SK-N-SH treated with all-trans-retinoic acid at 6 μM for 48 hours (cell line): Measurements from ENCODE around the gene CDH4.

ENCODE experiments used
- ATAC-seq: fragments of 200-7000 bp; cut with Tn5 transposase; 3 replicates; pipeline ENCODE4 v1.9.1; 2020; ENCODE audit warnings: mild to moderate bottlenecking, moderate library complexity
- ARNTL ChIP-seq: fragments of 450-650 bp; formaldehyde crosslinking; IDR thresholded peaks from 2 replicates; pipeline ENCODE4 v1.5.0; 2020; ENCODE audit warnings: low read depth, mild to moderate bottlenecking, moderate library complexity, borderline replicate concordance
- BACH2 ChIP-seq: fragments of 250-450 bp; sonication (Bioruptor Pico); IDR thresholded peaks from 2 replicates; pipeline ENCODE4 v1.9.0; 2021; ENCODE audit warnings: mild to moderate bottlenecking, borderline replicate concordance
- CSDC2 ChIP-seq: fragments of 250-450 bp; sonication (Bioruptor Pico); IDR thresholded peaks from 2 replicates; pipeline ENCODE4 v1.5.0; 2020; ENCODE audit warnings: mild to moderate bottlenecking, moderate library complexity
- ESRRG ChIP-seq: fragments of 250-450 bp; sonication (Bioruptor Pico); IDR thresholded peaks from 2 replicates; pipeline ENCODE4 v1.6.1; 2021; ENCODE audit warnings: mild to moderate bottlenecking
- GLIS3 ChIP-seq: fragments of 250-450 bp; sonication (Bioruptor Pico); IDR thresholded peaks from 2 replicates; pipeline ENCODE4 v1.5.0; 2020; ENCODE audit warnings: mild to moderate bottlenecking, moderate library complexity
- ISL1 ChIP-seq: fragments of 250-450 bp; sonication (Bioruptor Pico); IDR thresholded peaks from 2 replicates; pipeline ENCODE4 v2.1.2; 2022; ENCODE audit warnings: mild to moderate bottlenecking, moderate library complexity
- OSR1 ChIP-seq: fragments of 250-450 bp; sonication (Bioruptor Pico); IDR thresholded peaks from 2 replicates; pipeline ENCODE4 v1.8.0; 2022; ENCODE audit warnings: moderate library complexity, mild to moderate bottlenecking, inconsistent platforms
- PPARA ChIP-seq: fragments of 250-450 bp; sonication (Bioruptor Pico); IDR thresholded peaks from 2 replicates; pipeline ENCODE4 v1.5.0; 2020; ENCODE audit warnings: mild to moderate bottlenecking, borderline replicate concordance
- RARB ChIP-seq: fragments of 250-450 bp; sonication (Bioruptor Pico); IDR thresholded peaks from 2 replicates; pipeline ENCODE4 v1.8.0; 2021; ENCODE audit warnings: mild to moderate bottlenecking, moderate library complexity
- SNAI2 ChIP-seq: fragments of 250-450 bp; sonication (Bioruptor Pico); IDR thresholded peaks from 2 replicates; pipeline ENCODE4 v1.5.0; 2020; ENCODE audit warnings: mild to moderate bottlenecking, moderate library complexity
- TOX ChIP-seq: fragments of 250-450 bp; sonication (Bioruptor Pico); IDR thresholded peaks from 2 replicates; pipeline ENCODE4 v1.8.0; 2021; ENCODE audit warnings: mild to moderate bottlenecking, moderate library complexity, borderline replicate concordance
- ZC3H10 ChIP-seq: fragments of 250-450 bp; sonication (Bioruptor Pico); IDR thresholded peaks from 2 replicates; pipeline ENCODE4 v1.5.1; 2021; ENCODE audit warnings: mild to moderate bottlenecking, moderate library complexity
- ZFP3 ChIP-seq: fragments of 250-450 bp; sonication (Bioruptor Pico); IDR thresholded peaks from 2 replicates; pipeline ENCODE4 v1.5.0; 2020; ENCODE audit warnings: mild to moderate bottlenecking, moderate library complexity
- ZFP30 ChIP-seq: fragments of 450-650 bp; formaldehyde crosslinking; IDR thresholded peaks from 2 replicates; pipeline ENCODE4 v1.5.0; 2022; ENCODE audit warnings: mild to moderate bottlenecking, moderate library complexity
- ZNF565 ChIP-seq: fragments of 450-650 bp; formaldehyde crosslinking; conservative IDR thresholded peaks from 2 replicates; pipeline ENCODE4 v1.5.0; 2020; ENCODE audit warnings: low read depth, mild to moderate bottlenecking, moderate library complexity
- ZNF70 ChIP-seq: fragments of 450-650 bp; formaldehyde crosslinking; IDR thresholded peaks from 2 replicates; pipeline ENCODE4 v1.5.0; 2020; ENCODE audit warnings: mild to moderate bottlenecking, moderate library complexity
- ZNF8 ChIP-seq: fragments of 450-650 bp; formaldehyde crosslinking; IDR thresholded peaks from 2 replicates; pipeline ENCODE4 v1.5.0; 2020; ENCODE audit warnings: mild to moderate bottlenecking, moderate library complexity
- TF ChIP-seq, protein P1 (sequence below): fragments of 250-450 bp; sonication (Bioruptor Pico); IDR thresholded peaks from 2 replicates; pipeline ENCODE4 v1.8.0; 2020; ENCODE audit warnings: mild to moderate bottlenecking, moderate library complexity, borderline replicate concordance
- TF ChIP-seq, protein P2 (sequence below): fragments of 250-450 bp; sonication (Bioruptor Pico); IDR thresholded peaks from 2 replicates; pipeline ENCODE4 v1.8.0; 2021; ENCODE audit warnings: low read depth, mild to moderate bottlenecking, moderate library complexity, borderline replicate concordance
- TF ChIP-seq, protein P3 (sequence below): fragments of 250-450 bp; sonication (Bioruptor Pico); IDR thresholded peaks from 2 replicates; pipeline ENCODE4 v1.5.0; 2020; ENCODE audit warnings: mild to moderate bottlenecking, moderate library complexity
- TF ChIP-seq, protein P4 (sequence below): fragments of 250-450 bp; sonication (Bioruptor Pico); IDR thresholded peaks from 2 replicates; pipeline ENCODE4 v1.5.1; 2020; ENCODE audit warnings: low read depth, mild to moderate bottlenecking, moderate library complexity

Gene CDH4

DNA sequence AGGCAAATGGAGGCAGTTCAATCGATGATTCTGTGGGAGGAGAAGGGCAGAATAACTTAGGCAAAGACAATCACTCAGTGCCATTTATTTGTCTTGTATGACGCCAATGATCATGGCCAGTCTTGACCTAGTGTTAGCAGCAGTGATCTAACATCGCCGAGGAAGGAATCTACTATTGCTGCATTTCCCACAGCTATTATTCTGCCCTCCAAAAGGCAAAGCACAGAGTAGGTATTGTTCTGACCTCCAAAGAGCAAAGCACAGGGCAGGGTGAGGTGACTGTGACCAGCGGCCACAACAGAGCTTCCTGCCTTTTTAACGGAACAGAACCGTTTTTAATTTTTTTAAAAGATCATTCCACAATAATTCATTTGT, 235.9 kb downstream of the CDH4 start:
- TF ChIP-seq BACH2 (CRISPR knock-in tag) (no peak), ESRRG (CRISPR knock-in tag) (no peak)
- ATAC-seq: no peak

DNA sequence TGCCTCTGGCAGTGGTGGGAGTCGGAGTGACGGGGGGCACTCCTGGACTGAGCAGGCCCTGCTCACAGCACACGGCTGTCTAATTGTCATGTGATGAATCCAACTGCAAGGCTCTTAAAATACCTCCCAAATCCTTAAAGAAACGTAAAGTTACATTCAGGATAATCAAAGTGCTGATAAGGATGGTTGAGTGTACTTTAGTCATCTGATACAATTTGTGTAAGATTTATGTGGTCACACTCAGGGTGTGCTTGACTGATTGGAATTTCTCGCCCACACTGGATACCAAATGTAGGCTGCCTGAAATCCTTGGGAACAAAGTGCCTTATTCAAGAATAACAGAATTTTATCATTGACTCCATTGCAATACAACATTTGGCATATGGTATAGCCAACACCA, 238.7 kb downstream of the CDH4 start:
- TF ChIP-seq ZNF8 (no peak), ISL1 (CRISPR knock-in tag) (no peak), RARB (no peak), BACH2 (CRISPR knock-in tag) (no peak), ZFP3 (CRISPR knock-in tag) (no peak), ESRRG (CRISPR knock-in tag) (no peak), TOX (CRISPR knock-in tag) (no peak), OSR1 (CRISPR knock-in tag) (no peak), PPARA (CRISPR knock-in tag) (no peak), CSDC2 (no peak), ARNTL (CRISPR knock-in tag) (no peak), ZNF70 (CRISPR knock-in tag) (no peak), SNAI2 (CRISPR knock-in tag) (no peak), ZC3H10 (CRISPR knock-in tag) (no peak), ZFP30 (no peak), ZNF565 (CRISPR knock-in tag) (no peak)
- TF ChIP-seq, protein P1, sequence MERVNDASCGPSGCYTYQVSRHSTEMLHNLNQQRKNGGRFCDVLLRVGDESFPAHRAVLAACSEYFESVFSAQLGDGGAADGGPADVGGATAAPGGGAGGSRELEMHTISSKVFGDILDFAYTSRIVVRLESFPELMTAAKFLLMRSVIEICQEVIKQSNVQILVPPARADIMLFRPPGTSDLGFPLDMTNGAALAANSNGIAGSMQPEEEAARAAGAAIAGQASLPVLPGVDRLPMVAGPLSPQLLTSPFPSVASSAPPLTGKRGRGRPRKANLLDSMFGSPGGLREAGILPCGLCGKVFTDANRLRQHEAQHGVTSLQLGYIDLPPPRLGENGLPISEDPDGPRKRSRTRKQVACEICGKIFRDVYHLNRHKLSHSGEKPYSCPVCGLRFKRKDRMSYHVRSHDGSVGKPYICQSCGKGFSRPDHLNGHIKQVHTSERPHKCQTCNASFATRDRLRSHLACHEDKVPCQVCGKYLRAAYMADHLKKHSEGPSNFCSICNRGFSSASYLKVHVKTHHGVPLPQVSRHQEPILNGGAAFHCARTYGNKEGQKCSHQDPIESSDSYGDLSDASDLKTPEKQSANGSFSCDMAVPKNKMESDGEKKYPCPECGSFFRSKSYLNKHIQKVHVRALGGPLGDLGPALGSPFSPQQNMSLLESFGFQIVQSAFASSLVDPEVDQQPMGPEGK (CRISPR knock-in tag): no peak
- TF ChIP-seq, protein P2, sequence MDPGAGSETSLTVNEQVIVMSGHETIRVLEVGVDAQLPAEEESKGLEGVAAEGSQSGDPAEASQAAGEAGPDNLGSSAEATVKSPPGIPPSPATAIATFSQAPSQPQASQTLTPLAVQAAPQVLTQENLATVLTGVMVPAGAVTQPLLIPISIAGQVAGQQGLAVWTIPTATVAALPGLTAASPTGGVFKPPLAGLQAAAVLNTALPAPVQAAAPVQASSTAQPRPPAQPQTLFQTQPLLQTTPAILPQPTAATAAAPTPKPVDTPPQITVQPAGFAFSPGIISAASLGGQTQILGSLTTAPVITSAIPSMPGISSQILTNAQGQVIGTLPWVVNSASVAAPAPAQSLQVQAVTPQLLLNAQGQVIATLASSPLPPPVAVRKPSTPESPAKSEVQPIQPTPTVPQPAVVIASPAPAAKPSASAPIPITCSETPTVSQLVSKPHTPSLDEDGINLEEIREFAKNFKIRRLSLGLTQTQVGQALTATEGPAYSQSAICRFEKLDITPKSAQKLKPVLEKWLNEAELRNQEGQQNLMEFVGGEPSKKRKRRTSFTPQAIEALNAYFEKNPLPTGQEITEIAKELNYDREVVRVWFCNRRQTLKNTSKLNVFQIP: no peak
- no peak for ATAC-seq

DNA sequence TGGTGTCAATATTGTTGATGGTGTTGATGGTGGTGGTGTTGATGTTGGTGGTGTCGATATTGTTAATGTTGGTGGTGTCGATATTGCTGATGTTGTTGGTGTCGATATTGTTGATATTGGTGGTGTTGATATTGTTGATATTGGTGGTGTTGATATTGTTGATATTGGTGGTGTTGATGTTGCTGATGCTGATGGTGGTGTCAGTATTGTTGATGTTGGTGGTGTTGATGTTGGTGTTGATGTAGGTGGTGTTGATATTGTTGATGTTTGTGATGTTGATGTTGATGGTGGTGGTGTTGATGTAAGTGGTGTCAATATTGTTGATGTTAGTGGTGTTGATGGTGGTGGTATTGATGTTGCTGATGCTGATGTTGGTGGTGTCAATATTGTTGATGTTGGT, 240.0 kb downstream of the CDH4 start:
- no peak for TF ChIP-seq ZC3H10 (CRISPR knock-in tag)
- no peak for TF ChIP-seq ARNTL (CRISPR knock-in tag)
- no peak for TF ChIP-seq TOX (CRISPR knock-in tag)
- TF ChIP-seq, protein P3, sequence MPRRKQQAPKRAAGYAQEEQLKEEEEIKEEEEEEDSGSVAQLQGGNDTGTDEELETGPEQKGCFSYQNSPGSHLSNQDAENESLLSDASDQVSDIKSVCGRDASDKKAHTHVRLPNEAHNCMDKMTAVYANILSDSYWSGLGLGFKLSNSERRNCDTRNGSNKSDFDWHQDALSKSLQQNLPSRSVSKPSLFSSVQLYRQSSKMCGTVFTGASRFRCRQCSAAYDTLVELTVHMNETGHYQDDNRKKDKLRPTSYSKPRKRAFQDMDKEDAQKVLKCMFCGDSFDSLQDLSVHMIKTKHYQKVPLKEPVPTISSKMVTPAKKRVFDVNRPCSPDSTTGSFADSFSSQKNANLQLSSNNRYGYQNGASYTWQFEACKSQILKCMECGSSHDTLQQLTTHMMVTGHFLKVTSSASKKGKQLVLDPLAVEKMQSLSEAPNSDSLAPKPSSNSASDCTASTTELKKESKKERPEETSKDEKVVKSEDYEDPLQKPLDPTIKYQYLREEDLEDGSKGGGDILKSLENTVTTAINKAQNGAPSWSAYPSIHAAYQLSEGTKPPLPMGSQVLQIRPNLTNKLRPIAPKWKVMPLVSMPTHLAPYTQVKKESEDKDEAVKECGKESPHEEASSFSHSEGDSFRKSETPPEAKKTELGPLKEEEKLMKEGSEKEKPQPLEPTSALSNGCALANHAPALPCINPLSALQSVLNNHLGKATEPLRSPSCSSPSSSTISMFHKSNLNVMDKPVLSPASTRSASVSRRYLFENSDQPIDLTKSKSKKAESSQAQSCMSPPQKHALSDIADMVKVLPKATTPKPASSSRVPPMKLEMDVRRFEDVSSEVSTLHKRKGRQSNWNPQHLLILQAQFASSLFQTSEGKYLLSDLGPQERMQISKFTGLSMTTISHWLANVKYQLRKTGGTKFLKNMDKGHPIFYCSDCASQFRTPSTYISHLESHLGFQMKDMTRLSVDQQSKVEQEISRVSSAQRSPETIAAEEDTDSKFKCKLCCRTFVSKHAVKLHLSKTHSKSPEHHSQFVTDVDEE (CRISPR knock-in tag): no peak
- no peak for TF ChIP-seq GLIS3 (CRISPR knock-in tag)
- TF ChIP-seq CSDC2: no peak
- no peak for TF ChIP-seq ZNF565 (CRISPR knock-in tag)
- TF ChIP-seq, protein P4, sequence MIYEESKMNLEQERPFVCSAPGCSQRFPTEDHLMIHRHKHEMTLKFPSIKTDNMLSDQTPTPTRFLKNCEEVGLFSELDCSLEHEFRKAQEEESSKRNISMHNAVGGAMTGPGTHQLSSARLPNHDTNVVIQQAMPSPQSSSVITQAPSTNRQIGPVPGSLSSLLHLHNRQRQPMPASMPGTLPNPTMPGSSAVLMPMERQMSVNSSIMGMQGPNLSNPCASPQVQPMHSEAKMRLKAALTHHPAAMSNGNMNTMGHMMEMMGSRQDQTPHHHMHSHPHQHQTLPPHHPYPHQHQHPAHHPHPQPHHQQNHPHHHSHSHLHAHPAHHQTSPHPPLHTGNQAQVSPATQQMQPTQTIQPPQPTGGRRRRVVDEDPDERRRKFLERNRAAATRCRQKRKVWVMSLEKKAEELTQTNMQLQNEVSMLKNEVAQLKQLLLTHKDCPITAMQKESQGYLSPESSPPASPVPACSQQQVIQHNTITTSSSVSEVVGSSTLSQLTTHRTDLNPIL (CRISPR knock-in tag): no peak
- TF ChIP-seq OSR1 (CRISPR knock-in tag): no peak
- TF ChIP-seq, all 23 proteins: peak for 0
- ATAC-seq: no peak

DNA sequence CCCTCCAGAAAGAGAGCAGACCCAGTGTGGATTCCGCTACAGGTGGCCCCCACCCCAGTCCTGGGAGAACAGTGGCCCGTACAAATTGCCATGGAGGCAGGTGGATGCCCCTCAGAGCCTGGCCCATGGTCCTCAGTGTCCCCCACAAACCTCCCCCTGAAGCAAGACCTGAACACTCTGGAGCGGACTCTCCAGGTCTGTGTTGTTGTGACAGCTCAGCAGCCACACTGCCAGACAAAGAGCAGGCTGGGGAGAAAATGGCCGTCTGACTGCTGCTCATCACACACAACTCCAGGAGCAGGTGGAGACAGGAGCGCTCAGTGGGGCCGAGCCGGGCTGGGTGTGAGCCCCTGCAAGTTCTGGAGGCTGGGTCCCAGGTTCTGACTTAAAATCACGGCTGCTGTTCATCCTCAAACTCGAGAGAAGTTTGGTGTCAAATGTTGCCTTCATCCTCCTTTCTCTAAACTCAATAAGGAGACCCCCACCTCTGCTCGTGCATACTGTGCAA, 241.8 kb downstream of the CDH4 start:
- TF ChIP-seq BACH2 (CRISPR knock-in tag) (no peak), TOX (CRISPR knock-in tag) (no peak), ISL1 (CRISPR knock-in tag) (no peak), ZC3H10 (CRISPR knock-in tag) (no peak), ZNF8 (no peak), ZFP3 (CRISPR knock-in tag) (no peak), ESRRG (CRISPR knock-in tag) (no peak), PPARA (CRISPR knock-in tag) (no peak), ARNTL (CRISPR knock-in tag) (no peak), ZNF70 (CRISPR knock-in tag) (no peak), GLIS3 (CRISPR knock-in tag) (no peak)
- TF ChIP-seq, protein P3 (CRISPR knock-in tag): no peak
- TF ChIP-seq, protein P1 (CRISPR knock-in tag): no peak
- ATAC-seq: no peak
